Measurements from ENCODE around the gene PERP. TPM values are rescaled to one million over a fixed set of nuclear protein-coding genes. Genes with fewer than 3 reads are reported as not detected.

The PERP gene
- total and polyA plus RNA-seq, 2 donors (not counting 1 experiment from before 2014, with no cell fraction given): 39.3 to 85.4 TPM

- no peak overlapping the region for H3K4me2 ChIP-seq (ENCODE audit: extremely low read depth, insufficient read depth, low read length)
- no peak for DNase-seq (ENCODE audit: low read depth in 2 of 2)
- TF ChIP-seq EZH2 (IDR thresholded peaks at IDR 0.05; ENCODE audit: low read length, missing control alignments) (no peak), CTCF (conservative IDR thresholded peaks at IDR 0.05 in 1 of 2, IDR thresholded peaks at IDR 0.05 in 1 of 2; ENCODE audit: low read depth in 1 of 2, low read length in 2 of 2) (no peak)
Measured at GRCh38 chr6:138115201-138115600, 8.0 kb upstream of the PERP start.

GRCh38 chr6:138113588-138114210, 6.5 kb upstream of the PERP start:
- no peaks in the 10 kb centered on the region for H3K4me1 ChIP-seq (ENCODE audit: control insufficient read depth, extremely low read depth, insufficient read depth, low read length)
- H3K9me3 ChIP-seq (ENCODE audit: control insufficient read depth, insufficient read depth, low read depth, low read length): no peaks in the 10 kb centered on the region
- H3K27me3 ChIP-seq (ENCODE audit: control insufficient read depth, insufficient read depth, low read length): peaks cover 5% of the 10 kb centered on the region
- no peaks in the 10 kb centered on the region for H4K20me1 ChIP-seq (ENCODE audit: control insufficient read depth, extremely low read depth, insufficient read depth, low read length)
- no peaks in the 10 kb centered on the region for H3K36me3 ChIP-seq (ENCODE audit: control insufficient read depth, insufficient read depth, low read length)
- no peak overlapping the region for H2AFZ ChIP-seq (ENCODE audit: low read length)
- DNase-seq (ENCODE audit: low read depth in 2 of 2): no peak
- H3K79me2 ChIP-seq (ENCODE audit: control insufficient read depth, insufficient read depth, low read length): no peaks in the 10 kb centered on the region
- no peak overlapping the region for H3K9ac ChIP-seq (ENCODE audit: insufficient read depth, low read length)
- no peak overlapping the region for H3K4me2 ChIP-seq (ENCODE audit: extremely low read depth, insufficient read depth, low read length)
- H3K27ac ChIP-seq (ENCODE audit: insufficient read depth, low read length): no peak overlapping the region
- no peak overlapping the region for H3K4me3 ChIP-seq (replicated peaks in 1 of 4; ENCODE audit: control extremely low read depth in 1 of 4, insufficient read depth in 1 of 4, low read depth in 3 of 4, low read length in 4 of 4)
- TF ChIP-seq EZH2 (IDR thresholded peaks at IDR 0.05; ENCODE audit: low read length, missing control alignments) (no peak), CTCF (conservative IDR thresholded peaks at IDR 0.05 in 1 of 2, IDR thresholded peaks at IDR 0.05 in 1 of 2; ENCODE audit: low read depth in 1 of 2, low read length in 2 of 2) (no peak)

More at GRCh38 chr6:138115201-138115600, 8.0 kb upstream of the PERP start:
- peaks cover 5% of the 10 kb centered on the region for H3K27me3 ChIP-seq (ENCODE audit: control insufficient read depth, insufficient read depth, low read length)
- no peak overlapping the region for H3K4me3 ChIP-seq (replicated peaks in 1 of 4; ENCODE audit: control extremely low read depth in 1 of 4, insufficient read depth in 1 of 4, low read depth in 3 of 4, low read length in 4 of 4)
- H2AFZ ChIP-seq (ENCODE audit: low read length): no peak overlapping the region
- no peaks in the 10 kb centered on the region for H3K79me2 ChIP-seq (ENCODE audit: control insufficient read depth, insufficient read depth, low read length)
- H3K9ac ChIP-seq (ENCODE audit: insufficient read depth, low read length): no peak overlapping the region
- no peak overlapping the region for H3K27ac ChIP-seq (ENCODE audit: insufficient read depth, low read length)
- no peaks in the 10 kb centered on the region for H3K4me1 ChIP-seq (ENCODE audit: control insufficient read depth, extremely low read depth, insufficient read depth, low read length)
- H3K9me3 ChIP-seq (ENCODE audit: control insufficient read depth, insufficient read depth, low read depth, low read length): no peaks in the 10 kb centered on the region
- H3K36me3 ChIP-seq (ENCODE audit: control insufficient read depth, insufficient read depth, low read length): no peaks in the 10 kb centered on the region
- no peaks in the 10 kb centered on the region for H4K20me1 ChIP-seq (ENCODE audit: control insufficient read depth, extremely low read depth, insufficient read depth, low read length)

GRCh38 chr6:138110229-138110628, 3.0 kb upstream of the PERP start:
- H3K27me3 ChIP-seq (ENCODE audit: control insufficient read depth, insufficient read depth, low read length): peaks cover 5% of the 10 kb centered on the region
- no peaks in the 10 kb centered on the region for H4K20me1 ChIP-seq (ENCODE audit: control insufficient read depth, extremely low read depth, insufficient read depth, low read length)
- H3K27ac ChIP-seq (ENCODE audit: insufficient read depth, low read length): no peak overlapping the region
- no peaks in the 10 kb centered on the region for H3K36me3 ChIP-seq (ENCODE audit: control insufficient read depth, insufficient read depth, low read length)
- H2AFZ ChIP-seq (ENCODE audit: low read length): no peak overlapping the region
- no peaks in the 10 kb centered on the region for H3K4me1 ChIP-seq (ENCODE audit: control insufficient read depth, extremely low read depth, insufficient read depth, low read length)
- TF ChIP-seq EZH2 (IDR thresholded peaks at IDR 0.05; ENCODE audit: low read length, missing control alignments): no peak
- TF ChIP-seq CTCF (conservative IDR thresholded peaks at IDR 0.05 in 1 of 2, IDR thresholded peaks at IDR 0.05 in 1 of 2; ENCODE audit: low read depth in 1 of 2, low read length in 2 of 2): no peak
- H3K4me3 ChIP-seq (replicated peaks in 1 of 4; ENCODE audit: control extremely low read depth in 1 of 4, insufficient read depth in 1 of 4, low read depth in 3 of 4, low read length in 4 of 4): no peak overlapping the region
- H3K4me2 ChIP-seq (ENCODE audit: extremely low read depth, insufficient read depth, low read length): no peak overlapping the region
- DNase-seq (ENCODE audit: low read depth in 2 of 2): no peak
- H3K79me2 ChIP-seq (ENCODE audit: control insufficient read depth, insufficient read depth, low read length): peaks cover 13% of the 10 kb centered on the region
- no peaks in the 10 kb centered on the region for H3K9me3 ChIP-seq (ENCODE audit: control insufficient read depth, insufficient read depth, low read depth, low read length)
- H3K9ac ChIP-seq (ENCODE audit: insufficient read depth, low read length): no peak overlapping the region
